IMR-90 (cell line): ENCODE results near the gene ZBTB14. TPM values are rescaled to one million over a fixed set of nuclear protein-coding genes. Genes with fewer than 3 reads are reported as not detected.
A peak's percentile ranks its signal among the peaks of the same experiment; 100 is the strongest.

ENCODE experiments used
- ATAC-seq: fragments of 200-7000 bp; cut with Tn5 transposase; 2 replicates; pipeline ENCODE4 v1.9.1; 2020; ENCODE audit warnings: low read depth, mild to moderate bottlenecking, moderate library complexity
- BruUV-seq: library from RNA; stranded (reverse); fragments of 400-500 nt; replicated peaks from 2 replicates; lab custom pipeline; 2021; lab: Mats Ljungman, UMichigan
- CTCF ChIA-PET: fragments of 300-600 bp; formaldehyde crosslinking; extraction: SDS; loops from one replicate; lab custom pipeline; 2021; ENCODE audit warnings: antibody characterized with exemption; lab: Yijun Ruan, JAX
- POLR2A ChIA-PET: fragments of 300-600 bp; sonication (Branson Sonifier 250); formaldehyde crosslinking; loops from one replicate; lab custom pipeline; 2022; ENCODE audit warnings: antibody characterized with exemption; ENCODE audit not compliant: unreplicated experiment; lab: Charles Lee
- DNase-seq: peaks from one replicate; pipeline ENCODE4 v3.0.0; 2013
- H2AFZ ChIP-seq: replicated peaks from 2 replicates; pipeline ENCODE3; 2013; ENCODE audit warnings: low read length, mild to moderate bottlenecking; ENCODE audit not compliant: poor library complexity
- H2AK5ac ChIP-seq: 2 replicates; pipeline ENCODE4 v1.6.1; 2013; ENCODE audit warnings: low read depth, low read length, inconsistent platforms
- H2AK9ac ChIP-seq: replicated peaks from 2 replicates; pipeline ENCODE3; 2013; ENCODE audit warnings: mild to moderate bottlenecking, low read depth, low read length, moderate library complexity; ENCODE audit not compliant: poor library complexity
- H2BK120ac ChIP-seq: 2 replicates; pipeline ENCODE4 v1.6.1; 2013; ENCODE audit warnings: low read depth, low read length, inconsistent platforms
- H2BK15ac ChIP-seq: 3 replicates; pipeline ENCODE4 v1.6.1; 2013; ENCODE audit warnings: low read depth, low read length, inconsistent platforms
- H2BK20ac ChIP-seq: 2 replicates; pipeline ENCODE4 v1.6.1; 2013; ENCODE audit warnings: low read depth, mild to moderate bottlenecking, inconsistent platforms, low read length, moderate library complexity
- H2BK5ac ChIP-seq: 2 replicates; pipeline ENCODE4 v1.6.1; 2013; ENCODE audit warnings: mild to moderate bottlenecking, low read depth, low read length, inconsistent platforms; ENCODE audit not compliant: poor library complexity, severe bottlenecking
- H3K14ac ChIP-seq: replicated peaks from 2 replicates; pipeline ENCODE4 v1.6.1; 2013; ENCODE audit warnings: low read depth, low read length, inconsistent platforms
- H3K18ac ChIP-seq: 2 replicates; pipeline ENCODE4 v1.6.1; 2013; ENCODE audit warnings: low read depth, low read length, control low read depth
- H3K23ac ChIP-seq: 2 replicates; pipeline ENCODE4 v1.6.1; 2013; ENCODE audit warnings: low read depth, low read length, inconsistent platforms
- H3K27ac ChIP-seq: 2 replicates; pipeline ENCODE4 v1.5.1; 2013; ENCODE audit warnings: mild to moderate bottlenecking, control low read depth, low read length; ENCODE audit not compliant: insufficient read depth
- H3K27me3 ChIP-seq: 2 replicates; pipeline ENCODE4 v1.6.1; 2013; ENCODE audit warnings: low read length; ENCODE audit not compliant: control insufficient read depth, insufficient read depth
- H3K36me3 ChIP-seq: 2 replicates; pipeline ENCODE4 v1.6.1; 2013; ENCODE audit warnings: low read length, mixed read lengths; ENCODE audit not compliant: control insufficient read depth, insufficient read depth
- H3K4ac ChIP-seq: 2 replicates; pipeline ENCODE4 v1.6.1; 2013; ENCODE audit warnings: low read depth, low read length, inconsistent platforms
- H3K4me1 ChIP-seq: 2 replicates; pipeline ENCODE4 v1.6.1; 2013; ENCODE audit warnings: low read length, mixed read lengths; ENCODE audit not compliant: control insufficient read depth, insufficient read depth
- H3K4me2 ChIP-seq: 2 replicates; pipeline ENCODE4 v1.6.1; 2013; ENCODE audit warnings: low read depth, mild to moderate bottlenecking, control low read depth, low read length, moderate library complexity
- H3K4me3 ChIP-seq: 2 replicates; pipeline ENCODE4 v1.5.1; 2013; ENCODE audit warnings: low read depth, mild to moderate bottlenecking, control low read depth, low read length, moderate library complexity; ENCODE audit not compliant: insufficient read depth
- H3K56ac ChIP-seq: 2 replicates; pipeline ENCODE4 v1.6.1; 2013; ENCODE audit warnings: low read length, inconsistent platforms; ENCODE audit not compliant: insufficient read depth; ENCODE audit errors: extremely low read depth
- H3K79me1 ChIP-seq, 2 experiments: 2 replicates each; pipeline ENCODE4 v1.6.1; 2013; ENCODE audit warnings: low read length in 2 of 2, inconsistent platforms in 1 of 2, low read depth in 1 of 2
- H3K9ac ChIP-seq: 2 replicates; pipeline ENCODE4 v1.6.1; 2013; ENCODE audit warnings: low read depth, low read length, control low read depth
- H3K9me1 ChIP-seq: 2 replicates; pipeline ENCODE4 v1.6.1; 2013; ENCODE audit warnings: low read length, inconsistent platforms; ENCODE audit not compliant: insufficient read depth
- H3K9me3 ChIP-seq: 2 replicates; pipeline ENCODE4 v1.6.1; 2013; ENCODE audit warnings: low read length; ENCODE audit not compliant: control insufficient read depth, insufficient read depth
- H4K20me1 ChIP-seq: 2 replicates; pipeline ENCODE4 v1.6.1; 2013; ENCODE audit warnings: low read length, inconsistent platforms; ENCODE audit not compliant: insufficient read depth
- H4K5ac ChIP-seq: 2 replicates; pipeline ENCODE4 v1.6.1; 2013; ENCODE audit warnings: mild to moderate bottlenecking, low read depth, low read length, control low read depth
- H4K8ac ChIP-seq, 2 experiments: 2 replicates each; pipeline ENCODE4 v1.6.1; 2013; ENCODE audit warnings: low read depth in 2 of 2, low read length in 2 of 2, control low read depth in 1 of 2, inconsistent platforms in 1 of 2
- H4K91ac ChIP-seq: 2 replicates; pipeline ENCODE4 v1.6.1; 2013; ENCODE audit warnings: low read depth, low read length, inconsistent platforms; ENCODE audit not compliant: insufficient read depth
- BHLHE40 ChIP-seq: fragments of 150-350 bp; IDR thresholded peaks from 2 replicates; pipeline ENCODE4 v1.6.1; 2016; ENCODE audit warnings: mild to moderate bottlenecking, low read depth, low read length
- CEBPB ChIP-seq: IDR thresholded peaks from 2 replicates; pipeline ENCODE4 v1.6.1; 2012; ENCODE audit warnings: low read depth, low read length, improper control_type of control experiment
- CHD1 ChIP-seq: IDR thresholded peaks from 2 replicates; pipeline ENCODE4 v1.6.1; 2012; ENCODE audit warnings: low read depth, low read length, improper control_type of control experiment
- ELK1 ChIP-seq: fragments of 150-350 bp; IDR thresholded peaks from 2 replicates; pipeline ENCODE4 v1.6.1; 2016; ENCODE audit warnings: low read depth, mild to moderate bottlenecking, low read length, moderate library complexity, borderline replicate concordance
- FOS ChIP-seq: fragments of 150-350 bp; IDR thresholded peaks from 2 replicates; pipeline ENCODE4 v1.6.1; 2016; ENCODE audit warnings: low read depth, low read length
- MAFK ChIP-seq: IDR thresholded peaks from 2 replicates; pipeline ENCODE4 v1.6.1; 2012; ENCODE audit warnings: low read depth, low read length, improper control_type of control experiment
- MAZ ChIP-seq: IDR thresholded peaks from 2 replicates; pipeline ENCODE4 v1.6.1; 2012; ENCODE audit warnings: low read depth, mild to moderate bottlenecking, low read length, improper control_type of control experiment, moderate library complexity, borderline replicate concordance
- MXI1 ChIP-seq: IDR thresholded peaks from 2 replicates; pipeline ENCODE4 v1.6.1; 2012; ENCODE audit warnings: low read depth, mild to moderate bottlenecking, low read length, moderate library complexity, borderline replicate concordance
- NFE2L2 ChIP-seq: fragments of 150-350 bp; IDR thresholded peaks from 2 replicates; pipeline ENCODE4 v1.6.1; 2016; ENCODE audit warnings: low read depth, mild to moderate bottlenecking, low read length
- POLR2A ChIP-seq: IDR thresholded peaks from 2 replicates; pipeline ENCODE4 v1.6.1; 2012; ENCODE audit warnings: mild to moderate bottlenecking, low read depth, low read length
- RAD21 ChIP-seq: IDR thresholded peaks from 2 replicates; pipeline ENCODE4 v1.6.1; 2012; ENCODE audit warnings: low read length, improper control_type of control experiment
- RCOR1 ChIP-seq: IDR thresholded peaks from 2 replicates; pipeline ENCODE4 v1.6.1; 2012; ENCODE audit warnings: mild to moderate bottlenecking, low read length, improper control_type of control experiment; ENCODE audit not compliant: insufficient replicate concordance
- RFX5 ChIP-seq: IDR thresholded peaks from 2 replicates; pipeline ENCODE4 v1.8.0; 2012; ENCODE audit warnings: low read depth, mild to moderate bottlenecking, low read length, moderate library complexity
- SMC3 ChIP-seq: fragments of 150-350 bp; IDR thresholded peaks from 2 replicates; pipeline ENCODE4 v1.6.1; 2016; ENCODE audit warnings: low read depth, mild to moderate bottlenecking, antibody characterized with exemption, low read length, moderate library complexity
- USF2 ChIP-seq: fragments of 150-350 bp; IDR thresholded peaks from 2 replicates; pipeline ENCODE4 v1.6.1; 2017; ENCODE audit warnings: mild to moderate bottlenecking, antibody characterized with exemption, low read length, low read depth
- WGBS, 2 experiments: methylation state at CpG; one replicate each; pipeline versions ENCODE4 v1.1.5 to v1.1.7; 2013; ENCODE audit warnings: missing lambda C conversion rate in 2 of 2; ENCODE audit not compliant: insufficient read length in 1 of 2; ENCODE audit errors: extremely low coverage in 2 of 2; 5-methylcytosine and 5-hydroxymethylcytosine counted together
- dilution Hi-C: fragments of 300-500 bp; cut with HindIII; formaldehyde crosslinking; loops from one replicate; pipeline ENCODE4 v1.14.3; 2018; ENCODE audit warnings: low sequenced_read_pairs; ENCODE audit not compliant: unreplicated experiment
- in situ Hi-C: fragments of 300-500 bp; cut with MboI; formaldehyde crosslinking; loops from 3 replicates; pipeline ENCODE4 v1.14.3; 2019; ENCODE audit warnings: low sequenced_read_pairs, inconsistent platforms, mixed read lengths
- intact Hi-C: fragments of 100-400 bp; cut with micrococcal nuclease; formaldehyde crosslinking; loops from 2 replicates; pipeline ENCODE4 v1.10.0; 2022
- polyA plus RNA-seq, 3 experiments: library from polyadenylated mRNA; depleted of rRNA; stranded (reverse); fragments of >200 nt; gene quantifications; 2 replicates each; pipeline ENCODE4 v1.2.3, GENCODE V29; 2012; ENCODE audit warnings: low replicate concordance in 1 of 3
- total RNA-seq: library from RNA; depleted of rRNA; stranded (reverse); fragments of >200 nt; gene quantifications from 2 replicates; pipeline ENCODE4 v1.2.3, GENCODE V29; 2012
- TF ChIP-seq, protein P1 (sequence below): conservative IDR thresholded peaks from 2 replicates; pipeline ENCODE4 v1.5.1; 2012; ENCODE audit warnings: mild to moderate bottlenecking, low read depth, low read length, improper control_type of control experiment

ZBTB14 gene
- total and polyA plus RNA-seq, 2 of the 4 experiments (the other 2 are of a cell fraction), result 5.8 to 9.1 TPM

- dilution Hi-C loops, result no loop called here
- no peak overlapping the region for H3K4ac ChIP-seq
- H2AFZ ChIP-seq, result no peak overlapping the region
- H3K9me1 ChIP-seq, result 0 out of 2 replicates have a peak, but pooled peaks cover 3% of the 10 kb centered on the region
- H4K5ac ChIP-seq, result no peak overlapping the region
- no peak overlapping the region for H4K8ac ChIP-seq
- H3K27me3 ChIP-seq, result no peaks in the 10 kb centered on the region
- H4K91ac ChIP-seq, result no peak overlapping the region
- no peak overlapping the region; the same call in 1 of the 2 replicates for H3K9ac ChIP-seq
- H3K9me3 ChIP-seq, result no peaks in the 10 kb centered on the region
- DNase-seq (no peak), ATAC-seq (no peak)
- TF ChIP-seq MXI1 (no peak), RCOR1 (no peak), FOS (no peak), SMC3 (no peak), BHLHE40 (no peak), MAFK (no peak), USF2 (no peak), CHD1 (no peak), NFE2L2 (no peak), CEBPB (no peak), RFX5 (no peak), MAZ (no peak), ELK1 (no peak), POLR2A (no peak), RAD21 (no peak)
- TF ChIP-seq, protein P1, sequence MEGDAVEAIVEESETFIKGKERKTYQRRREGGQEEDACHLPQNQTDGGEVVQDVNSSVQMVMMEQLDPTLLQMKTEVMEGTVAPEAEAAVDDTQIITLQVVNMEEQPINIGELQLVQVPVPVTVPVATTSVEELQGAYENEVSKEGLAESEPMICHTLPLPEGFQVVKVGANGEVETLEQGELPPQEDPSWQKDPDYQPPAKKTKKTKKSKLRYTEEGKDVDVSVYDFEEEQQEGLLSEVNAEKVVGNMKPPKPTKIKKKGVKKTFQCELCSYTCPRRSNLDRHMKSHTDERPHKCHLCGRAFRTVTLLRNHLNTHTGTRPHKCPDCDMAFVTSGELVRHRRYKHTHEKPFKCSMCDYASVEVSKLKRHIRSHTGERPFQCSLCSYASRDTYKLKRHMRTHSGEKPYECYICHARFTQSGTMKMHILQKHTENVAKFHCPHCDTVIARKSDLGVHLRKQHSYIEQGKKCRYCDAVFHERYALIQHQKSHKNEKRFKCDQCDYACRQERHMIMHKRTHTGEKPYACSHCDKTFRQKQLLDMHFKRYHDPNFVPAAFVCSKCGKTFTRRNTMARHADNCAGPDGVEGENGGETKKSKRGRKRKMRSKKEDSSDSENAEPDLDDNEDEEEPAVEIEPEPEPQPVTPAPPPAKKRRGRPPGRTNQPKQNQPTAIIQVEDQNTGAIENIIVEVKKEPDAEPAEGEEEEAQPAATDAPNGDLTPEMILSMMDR, result no peak
- no peak overlapping the region for H2BK20ac ChIP-seq
- WGBS, 2 experiments, result no CpG with 5 or more reads among the region's 4 CpGs
- H3K27ac ChIP-seq, result no peak overlapping the region
- ChIA-PET POLR2A (no interaction called here), CTCF (interaction anchor here (0.6 kb wide), 1 partner anchor 703 kb away, joined by 3 read pairs; no protein-coding TSS in a partner anchor)
- in situ Hi-C loops, result loop anchor here (5.0 kb wide), 1 partner anchor 53 kb away; no protein-coding TSS in a partner anchor
- H3K14ac ChIP-seq, result no peak overlapping the region
- intact Hi-C loops, result loop anchor here (5.0 kb wide), 1 partner anchor 388 kb away; no protein-coding TSS in a partner anchor
- H3K23ac ChIP-seq, result no peak overlapping the region
- no peak overlapping the region for H2BK15ac ChIP-seq
- BruUV-seq, result no TSS peak
- H3K4me2 ChIP-seq, result peak overlapping the region; percentile 96
- H3K4me3 ChIP-seq, result no peak overlapping the region
- no peak overlapping the region for H2BK120ac ChIP-seq
- no peak overlapping the region for H3K18ac ChIP-seq
- H2BK5ac ChIP-seq, result no peak overlapping the region
- H3K4me1 ChIP-seq, result no peaks in the 10 kb centered on the region
- H3K36me3 ChIP-seq, result peaks cover 7% of the 10 kb centered on the region
- no peaks in the 10 kb centered on the region for H4K20me1 ChIP-seq
- peaks cover 10 to 21% of the 10 kb centered on the region in 2 experiments; a peak in 3 of 4 replicates for H3K79me1 ChIP-seq
- H2AK5ac ChIP-seq, result no peak overlapping the region
- H2AK9ac ChIP-seq, result no peak overlapping the region
- H3K56ac ChIP-seq, result no peak overlapping the region
Measured at GRCh38 chr18:5239447-5239846, 56.1 kb downstream of the ZBTB14 start.
